Adrenal gland (tissue), 19 donors: Measurements from ENCODE around the gene ZNF648. TPM values are rescaled to one million over a fixed set of nuclear protein-coding genes. Genes with fewer than 3 reads are reported as not detected.

Experiments
- DNase-seq, 7 donors: peaks; one replicate each; pipeline ENCODE4 v3.0.0-alpha.2; 2019 to 2020
- H3K27ac ChIP-seq, 5 donors: fragments of 200-600 bp; sonication (generic) in 4 of 5; 1 replicate in 3 of 5; 2 replicates in 2 of 5; pipeline versions ENCODE4 v1.5.1 to v1.8.0; 2016 to 2020; ENCODE audit warnings: mild to moderate bottlenecking in 1 of 5
- H3K27me3 ChIP-seq: fragments of 200-600 bp; 2 replicates; pipeline ENCODE4 v1.8.0; 2021
- H3K36me3 ChIP-seq, 2 donors: fragments of 200-600 bp; replicated peaks in 1 of 2; 1 replicate in 1 of 2; 2 replicates in 1 of 2; pipeline versions ENCODE4 v1.5.1 to v1.8.0; 2018 to 2022
- H3K4me1 ChIP-seq, 2 donors: fragments of 200-600 bp; replicated peaks in 1 of 2; 1 replicate in 1 of 2; 2 replicates in 1 of 2; pipeline versions ENCODE4 v1.5.1 to v1.8.0; 2018 to 2021
- H3K4me3 ChIP-seq, 4 donors: fragments of 200-600 bp; sonication (generic) in 3 of 4; one replicate each; pipeline ENCODE4 v1.5.1; 2016 to 2018
- H3K9me3 ChIP-seq, 3 donors: fragments of 200-600 bp; sonication (generic) in 1 of 3; replicated peaks in 1 of 3; 1 replicate in 2 of 3; 2 replicates in 1 of 3; pipeline versions ENCODE4 v1.5.1 to v1.8.0; 2016 to 2021
- POLR2A ChIP-seq, 2 donors: fragments of 450-650 bp; IDR thresholded peaks; one replicate each; pipeline ENCODE4 v1.6.1; 2017; ENCODE audit warnings: antibody characterized with exemption in 2 of 2, mild to moderate bottlenecking in 2 of 2, moderate library complexity in 1 of 2
- WGBS, 4 donors: extraction: QIAGEN DNeasy Blood & Tissue Kit in 2 of 4; methylation state at CpG; one replicate each; pipeline versions ENCODE4 v1.1.5 to v1.1.7; 2013 to 2017; 5-methylcytosine and 5-hydroxymethylcytosine counted together
- intact Hi-C, 2 donors: fragments of 100-400 bp; cut with DNase I; formaldehyde crosslinking; loops; one replicate each; pipeline versions ENCODE4 v1.14.1 to v1.15.0; 2022 to 2023
- long read RNA-seq, 10 donors: library from polyadenylated mRNA in 3 of 10; unstranded in 2 of 10; stranded (forward) in 1 of 10; transcript quantifications; one replicate each; pipeline ENCODE4 v2.0.0 and lab custom pipeline, GENCODE V29; 2021 to 2026
- polyA plus RNA-seq, 3 donors: library from polyadenylated mRNA; stranded (reverse); fragments of 200-250 nt in 2 of 3; fragments of 350-450 nt in 1 of 3; fragmentation: Illumina TruSeq in 1 of 3; extraction: RNeasy Lipid Tissue Mini Kit (QIAGEN cat#74804) in 1 of 3; gene quantifications; one replicate each; pipeline ENCODE4 v1.2.3, GENCODE V29; 2013 to 2014
- total RNA-seq, 9 donors: library from RNA; depleted of rRNA in 4 of 9; stranded (reverse); fragments of >200 nt in 4 of 9; fragments of 120-200 nt in 1 of 9; fragmentation: NEBNext Ultra II Directional in 1 of 9; extraction: Animal tissue kit (Norgen Biotek cat#: 25700) in 1 of 9; gene quantifications; one replicate each; pipeline versions ENCODE4 v1.1.0 to v1.2.4, GENCODE V29; 2013 to 2023
- TF ChIP-seq, protein P1 (sequence below), 6 experiments: fragments of 450-650 bp in 4 of 6; fragments of 200-600 bp in 2 of 6; sonication (generic) in 1 of 6; IDR thresholded peaks; 1 replicate in 5 of 6; 2 replicates in 1 of 6; pipeline versions ENCODE4 v1.5.1 to v1.8.0; 2016 to 2021; ENCODE audit warnings: antibody characterized with exemption in 6 of 6, mild to moderate bottlenecking in 2 of 6, moderate library complexity in 1 of 6
- donor health status: healthy with polysubstance abuse.
- donor health status: Bipolar disorder and iron deficiency.
- donor health status: DM: yes; HTN: yes; CAD: no.
- donor health status: DM: no; HTN: no; CAD: no.
- donor health status: DM: no; HTN: no; CAD: no.
- donor health status: DM: yes; HTN: yes; CAD: no.

ZNF648 gene, protein sequence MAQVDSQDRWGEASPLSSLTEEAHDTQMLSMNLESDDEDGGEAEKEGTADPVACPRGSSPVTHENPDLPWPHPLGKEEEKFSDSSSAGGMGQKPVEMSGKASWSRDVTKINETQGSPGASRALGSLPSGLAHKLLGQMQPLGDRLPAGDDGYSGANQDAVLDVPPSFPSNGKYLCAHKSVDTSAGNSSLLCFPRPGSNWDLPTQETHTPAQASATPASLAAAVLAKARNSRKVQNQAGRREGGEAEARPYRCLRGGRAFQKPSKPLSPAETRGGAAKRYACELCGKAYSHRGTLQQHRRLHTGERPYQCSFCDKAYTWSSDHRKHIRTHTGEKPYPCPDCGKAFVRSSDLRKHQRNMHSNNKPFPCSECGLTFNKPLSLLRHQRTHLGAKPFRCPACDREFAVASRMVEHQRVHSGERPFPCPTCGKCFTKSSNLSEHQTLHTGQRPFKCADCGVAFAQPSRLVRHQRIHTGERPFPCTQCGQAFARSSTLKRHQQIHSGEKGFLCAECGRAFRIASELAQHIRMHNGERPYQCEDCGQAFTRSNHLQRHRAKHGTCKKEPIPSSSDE
- total RNA-seq (under 1 TPM in 2 of 9 donors, not detected in 7; 0.06 to 0.14 TPM), polyA plus RNA-seq (not detected)
- long read RNA-seq, donor 1, result 0 reads
- long read RNA-seq, donor 2, result 0 reads
- long read RNA-seq, donor 3, result 0 reads
- long read RNA-seq, donor 4, result 0 reads
- long read RNA-seq, donor 5, result 0 reads
- long read RNA-seq, donor 6, result 0 reads
- long read RNA-seq, donor 7, result 0 reads
- long read RNA-seq, donor 8, result 0 reads
- long read RNA-seq, donor 9, result 0 reads
- long read RNA-seq, donor 10, result 0 reads

DNA sequence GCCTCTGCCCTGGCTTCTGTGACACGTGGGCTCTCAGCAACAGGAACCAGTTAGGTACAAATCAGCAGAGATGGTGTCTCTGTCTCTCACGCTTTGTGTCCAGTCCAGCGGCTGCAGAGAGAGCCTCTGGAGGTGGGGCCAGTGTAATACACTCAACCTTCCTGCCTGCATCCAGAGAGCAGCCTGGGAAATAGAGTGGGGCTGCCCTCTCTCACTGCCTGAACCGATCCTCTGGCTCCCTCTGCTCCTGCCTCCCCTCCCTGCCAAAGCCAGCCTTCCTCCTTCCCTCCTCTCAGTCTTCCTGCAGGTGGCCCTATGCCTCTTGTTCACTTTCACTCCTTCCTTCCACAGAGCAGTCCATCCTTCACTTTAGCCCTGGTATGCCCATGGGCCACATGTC lies at the start of gene ZNF648:
Gene ZNF648, minus strand, starts transcription at position 119 of the 400 bp plus-strand sequence. CDS start 3,702 bp downstream, outside the sequence.
- intact Hi-C loops, result no loop called here
- H3K9me3 ChIP-seq, result no peaks in the 10 kb centered on the region
- no peak within 1 kb of the TSS for H3K27ac ChIP-seq
- 31 to 39% (median 38%) methylated on average over 3 to 4 of the region's 4 CpGs for WGBS, 4 donors
- no peaks in the 10 kb centered on the region for H3K4me1 ChIP-seq
- H3K27me3 ChIP-seq, result peaks cover 12% of the 10 kb centered on the region
- DNase-seq, result no peak
- no peaks in the 10 kb centered on the region for H3K36me3 ChIP-seq
- H3K4me3 ChIP-seq, result no peak within 1 kb of the TSS
- TF ChIP-seq POLR2A (IDR thresholded peaks at IDR 0.05), result no peak
- TF ChIP-seq, protein P1, sequence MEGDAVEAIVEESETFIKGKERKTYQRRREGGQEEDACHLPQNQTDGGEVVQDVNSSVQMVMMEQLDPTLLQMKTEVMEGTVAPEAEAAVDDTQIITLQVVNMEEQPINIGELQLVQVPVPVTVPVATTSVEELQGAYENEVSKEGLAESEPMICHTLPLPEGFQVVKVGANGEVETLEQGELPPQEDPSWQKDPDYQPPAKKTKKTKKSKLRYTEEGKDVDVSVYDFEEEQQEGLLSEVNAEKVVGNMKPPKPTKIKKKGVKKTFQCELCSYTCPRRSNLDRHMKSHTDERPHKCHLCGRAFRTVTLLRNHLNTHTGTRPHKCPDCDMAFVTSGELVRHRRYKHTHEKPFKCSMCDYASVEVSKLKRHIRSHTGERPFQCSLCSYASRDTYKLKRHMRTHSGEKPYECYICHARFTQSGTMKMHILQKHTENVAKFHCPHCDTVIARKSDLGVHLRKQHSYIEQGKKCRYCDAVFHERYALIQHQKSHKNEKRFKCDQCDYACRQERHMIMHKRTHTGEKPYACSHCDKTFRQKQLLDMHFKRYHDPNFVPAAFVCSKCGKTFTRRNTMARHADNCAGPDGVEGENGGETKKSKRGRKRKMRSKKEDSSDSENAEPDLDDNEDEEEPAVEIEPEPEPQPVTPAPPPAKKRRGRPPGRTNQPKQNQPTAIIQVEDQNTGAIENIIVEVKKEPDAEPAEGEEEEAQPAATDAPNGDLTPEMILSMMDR (IDR thresholded peaks at IDR 0.05), result no peak

DNA sequence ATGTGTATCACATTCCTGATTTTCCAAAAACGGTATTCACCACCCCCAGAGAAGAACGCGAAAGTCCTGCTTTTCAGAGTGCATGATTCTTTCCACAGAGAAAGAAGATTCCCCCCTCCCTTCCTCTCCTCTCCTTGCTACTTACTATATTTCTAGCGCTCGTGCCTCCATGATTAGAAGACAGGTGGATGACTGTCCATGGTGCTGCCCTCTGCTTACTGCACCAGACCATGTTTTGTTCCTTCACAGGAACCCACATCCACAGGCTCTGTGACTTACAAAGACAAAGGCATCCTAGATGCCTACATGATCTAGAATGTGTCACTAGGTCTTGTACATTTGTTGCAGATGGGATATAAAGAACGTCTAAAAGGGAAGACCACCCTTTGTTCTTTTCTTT lies 49.1 kb upstream of the ZNF648 start:
- TF ChIP-seq, protein P1 (IDR thresholded peaks at IDR 0.05), result no peak
- no peak for TF ChIP-seq POLR2A (IDR thresholded peaks at IDR 0.05)
- no peak overlapping the region for H3K27ac ChIP-seq
- H3K9me3 ChIP-seq, result no peaks in the 10 kb centered on the region
- intact Hi-C loops, result no loop called here
- no peaks in the 10 kb centered on the region for H3K36me3 ChIP-seq
- WGBS, 4 donors, result 77 to 92% (median 80%) methylated on average over 6 of the region's 6 CpGs
- no peaks in the 10 kb centered on the region for H3K4me1 ChIP-seq
- no peak overlapping the region for H3K4me3 ChIP-seq
- no peak for DNase-seq
- no peaks in the 10 kb centered on the region for H3K27me3 ChIP-seq

DNA sequence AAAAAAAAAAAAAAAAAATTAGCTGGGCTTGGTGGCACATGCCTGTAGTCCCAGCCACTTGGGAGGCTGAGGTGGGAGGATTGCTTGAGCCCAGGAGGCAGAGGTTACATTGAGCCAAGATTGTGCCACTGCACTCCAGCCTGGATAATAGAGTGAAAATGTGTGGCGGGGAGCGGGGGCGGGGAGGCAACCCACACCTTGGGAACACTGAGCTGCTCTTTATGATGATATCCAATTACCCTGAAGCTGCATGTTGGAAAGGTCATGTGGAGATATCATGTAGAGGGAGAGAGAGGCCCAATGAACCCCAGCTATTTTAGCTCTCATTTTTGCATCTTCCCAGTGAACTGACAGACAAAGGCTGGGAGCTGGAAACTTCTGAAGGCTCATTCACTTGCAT lies 48.3 kb upstream of the ZNF648 start:
- Histone ChIP-seq H3K4me1 (no peaks in the 10 kb centered on the region), H3K27ac (no peak overlapping the region), H3K36me3 (no peaks in the 10 kb centered on the region), H3K4me3 (no peak overlapping the region), H3K9me3 (no peaks in the 10 kb centered on the region), H3K27me3 (no peaks in the 10 kb centered on the region)
- TF ChIP-seq POLR2A (IDR thresholded peaks at IDR 0.05), result no peak
- TF ChIP-seq, protein P1 (IDR thresholded peaks at IDR 0.05), result no peak
- intact Hi-C loops, result no loop called here
- DNase-seq, result no peak
- 95 to 100% (median 98%) methylated on average over 3 of the region's 3 CpGs for WGBS, 4 donors

DNA sequence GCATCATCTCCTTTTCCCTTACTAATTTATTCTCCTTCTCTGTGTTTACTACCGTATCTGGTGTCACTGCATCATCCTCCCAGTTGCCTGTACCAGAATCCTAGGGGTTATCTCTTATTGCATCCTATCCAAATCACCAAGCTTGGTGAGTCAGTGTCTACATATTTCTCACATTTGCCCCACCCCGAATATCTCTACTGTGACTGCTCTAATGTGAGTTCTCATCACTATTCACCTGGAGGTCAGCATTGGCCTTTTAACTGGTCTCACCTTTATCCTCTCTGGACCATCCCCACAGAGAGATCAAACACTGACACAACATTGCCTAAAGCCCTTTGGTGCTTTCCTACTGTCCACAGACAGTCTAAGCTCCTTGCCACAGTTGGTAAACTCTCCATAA lies 45.7 kb upstream of the ZNF648 start:
- intact Hi-C loops, result no loop called here
- DNase-seq, result no peak
- Histone ChIP-seq H3K27me3 (no peaks in the 10 kb centered on the region), H3K4me1 (no peaks in the 10 kb centered on the region), H3K36me3 (no peaks in the 10 kb centered on the region), H3K4me3 (no peak overlapping the region), H3K27ac (no peak overlapping the region), H3K9me3 (no peaks in the 10 kb centered on the region)
- WGBS, 4 donors, result 83 to 95% (median 85%) methylated on average over 2 of the region's 2 CpGs
- no peak for TF ChIP-seq POLR2A (IDR thresholded peaks at IDR 0.05)
- TF ChIP-seq, protein P1 (IDR thresholded peaks at IDR 0.05), result no peak
